SK-N-MC (cell line): ENCODE data around the gene NDRG2.

ENCODE experiments used
- EZH2 ChIP-seq: fragments of 200-600 bp; sonication (generic); IDR thresholded peaks from one replicate; pipeline ENCODE4 v1.6.1; 2017; ENCODE audit warnings: antibody characterized with exemption
- POLR2AphosphoS5 ChIP-seq: IDR thresholded peaks from 2 replicates; pipeline ENCODE4 v1.6.1; 2012; ENCODE audit warnings: mild to moderate bottlenecking, low read depth, low read length, borderline replicate concordance

- TF ChIP-seq EZH2 (no peak), POLR2AphosphoS5 (no peak)
Observed at GRCh38 chr14:20982646-20983369, 42.1 kb downstream of the NDRG2 start.
